Muscle layer of colon (tissue), 2 donors: ENCODE data around the gene APOBEC2.

Source experiments
- H3K27ac ChIP-seq: one replicate; pipeline ENCODE4 v1.7.0; 2013; ENCODE audit warnings: low read depth, mild to moderate bottlenecking, low read length, moderate library complexity
- H3K27me3 ChIP-seq, 2 donors: one replicate each; pipeline ENCODE4 v1.7.0; 2013; ENCODE audit warnings: low read length in 2 of 2, mild to moderate bottlenecking in 2 of 2; ENCODE audit not compliant: insufficient read depth in 2 of 2, control insufficient read depth in 1 of 2
- H3K36me3 ChIP-seq: one replicate; pipeline ENCODE4 v1.7.0; 2013; ENCODE audit warnings: mild to moderate bottlenecking, low read length; ENCODE audit not compliant: insufficient read depth
- H3K4me1 ChIP-seq: one replicate; pipeline ENCODE4 v1.7.0; 2013; ENCODE audit warnings: mild to moderate bottlenecking, low read length; ENCODE audit not compliant: insufficient read depth
- H3K4me3 ChIP-seq, 2 donors: one replicate each; pipeline ENCODE4 v1.7.0; 2013; ENCODE audit warnings: low read length in 2 of 2, low read depth in 1 of 2, mild to moderate bottlenecking in 1 of 2, moderate library complexity in 1 of 2
- H3K9ac ChIP-seq: one replicate; pipeline ENCODE4 v1.7.0; 2013; ENCODE audit warnings: low read length
- H3K9me3 ChIP-seq: one replicate; pipeline ENCODE4 v1.7.0; 2013; ENCODE audit warnings: mild to moderate bottlenecking, low read length
- donor health status: abdominal sarcoma.
- donor health status: Adenocarcinoma of cecum.

APOBEC2 gene

DNA sequence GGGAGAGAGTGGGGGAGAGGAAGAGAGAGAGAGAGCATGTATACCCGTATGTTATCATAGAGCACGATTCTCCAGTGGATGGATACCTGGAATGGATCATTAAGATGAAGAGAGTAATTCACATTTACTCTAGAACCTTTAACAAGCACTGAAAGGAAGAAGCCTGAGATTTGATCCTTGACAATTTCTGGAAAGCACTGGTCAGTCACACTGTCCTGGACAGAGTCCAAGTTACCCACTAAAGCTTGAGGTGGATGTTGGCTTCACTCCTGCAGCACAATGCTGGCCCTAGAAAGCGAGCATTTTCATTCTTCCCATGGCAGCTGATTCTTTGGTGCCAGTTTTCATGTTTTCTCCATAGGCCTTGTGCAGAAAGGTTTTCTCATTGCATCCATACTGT is 45.4 kb downstream of the APOBEC2 start:
- Histone ChIP-seq H3K9ac (no peak overlapping the region), H3K36me3 (peaks cover 71% of the 10 kb centered on the region), H3K4me1 (no peaks in the 10 kb centered on the region), H3K4me3 (no peak overlapping the region), H3K27ac (no peak overlapping the region), H3K27me3 (no peaks in the 10 kb centered on the region), H3K9me3 (no peaks in the 10 kb centered on the region)

GRCh38 chr6:41100871-41101287 is 47.9 kb downstream of the APOBEC2 start:
- no peak overlapping the region for H3K4me3 ChIP-seq
- no peaks in the 10 kb centered on the region for H3K27me3 ChIP-seq

GRCh38 chr6:41103847-41104246 is 50.8 kb downstream of the APOBEC2 start:
- H3K27me3 ChIP-seq, result no peaks in the 10 kb centered on the region
- no peak overlapping the region for H3K27ac ChIP-seq
- H3K4me1 ChIP-seq, result no peaks in the 10 kb centered on the region
- H3K36me3 ChIP-seq, result peaks cover 21% of the 10 kb centered on the region
- H3K9ac ChIP-seq, result no peak overlapping the region
- H3K4me3 ChIP-seq, result no peak overlapping the region
- H3K9me3 ChIP-seq, result no peaks in the 10 kb centered on the region

More at GRCh38 chr6:41100871-41101287, 47.9 kb downstream of the APOBEC2 start:
- Histone ChIP-seq H3K9ac (no peak overlapping the region), H3K9me3 (no peaks in the 10 kb centered on the region), H3K4me1 (no peaks in the 10 kb centered on the region), H3K36me3 (peaks cover 49% of the 10 kb centered on the region), H3K27ac (no peak overlapping the region)

DNA sequence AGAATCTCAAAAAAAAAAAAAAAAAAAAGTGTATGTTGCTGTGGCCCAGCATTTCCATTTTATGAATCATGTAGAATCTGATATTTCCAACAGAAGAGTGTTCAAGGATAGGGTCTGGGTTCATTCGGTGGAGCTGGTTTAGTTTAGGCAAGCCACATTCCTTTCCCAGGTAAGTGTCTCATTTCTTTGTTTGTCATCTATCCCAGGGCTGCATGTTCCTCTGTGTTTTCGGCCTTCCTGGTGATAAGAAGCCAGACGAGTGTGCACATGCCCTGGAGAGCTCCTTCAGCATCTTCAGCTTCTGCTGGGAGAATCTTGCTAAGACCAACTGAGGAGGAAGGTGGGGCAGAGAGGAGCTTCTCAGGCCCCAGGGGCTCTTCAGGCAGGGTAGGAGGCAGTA is 58.0 kb downstream of the APOBEC2 start:
- Histone ChIP-seq H3K36me3 (no peaks in the 10 kb centered on the region), H3K27me3 (no peaks in the 10 kb centered on the region), H3K4me1 (no peaks in the 10 kb centered on the region), H3K27ac (no peak overlapping the region), H3K9ac (no peak overlapping the region), H3K9me3 (no peaks in the 10 kb centered on the region), H3K4me3 (no peak overlapping the region)
